Nucleus accumbens (tissue), 56 donors: ENCODE results near the gene TREX2.

ENCODE experiments used
- DNase-seq, 56 donors: peaks; one replicate each; lab custom pipeline; 2025; lab: John Stamatoyannopoulos, UW

TREX2 gene

GRCh38 chrX:153394612-153395011 is 51.2 kb downstream of the TREX2 start:
- DNase-seq: no peak
